Liver (tissue), 9 donors: Measurements from ENCODE around the gene RAD9A. TPM values are rescaled to one million over a fixed set of nuclear protein-coding genes. Genes with fewer than 3 reads are reported as not detected.

Experiments used
- DNase-seq: peaks from one replicate; pipeline ENCODE4 v3.0.0-alpha.2; 2017; ENCODE audit warnings: low spot score
- H3K27ac ChIP-seq, 2 donors: one replicate each; pipeline ENCODE4 v1.7.0; 2013; ENCODE audit warnings: inconsistent platforms in 2 of 2, low read length in 2 of 2, control low read depth in 1 of 2, low read depth in 1 of 2, mild to moderate bottlenecking in 1 of 2
- H3K27me3 ChIP-seq, 4 donors: one replicate each; pipeline versions ENCODE4 v1.6.1 to v1.7.0; 2013; ENCODE audit warnings: low read length in 3 of 4, inconsistent platforms in 1 of 4, mild to moderate bottlenecking in 1 of 4, moderate library complexity in 1 of 4; ENCODE audit not compliant: control insufficient read depth in 4 of 4, insufficient read depth in 4 of 4
- H3K36me3 ChIP-seq, 4 donors: one replicate each; pipeline versions ENCODE4 v1.6.1 to v1.7.0; 2013; ENCODE audit warnings: low read length in 3 of 4, mild to moderate bottlenecking in 3 of 4, low read depth in 1 of 4, moderate library complexity in 1 of 4; ENCODE audit not compliant: control insufficient read depth in 4 of 4, insufficient read depth in 3 of 4
- H3K4me1 ChIP-seq, 4 donors: one replicate each; pipeline versions ENCODE4 v1.6.1 to v1.7.0; 2013; ENCODE audit warnings: low read length in 3 of 4, mild to moderate bottlenecking in 3 of 4, moderate library complexity in 1 of 4; ENCODE audit not compliant: control insufficient read depth in 4 of 4, insufficient read depth in 4 of 4
- H3K4me3 ChIP-seq, 3 donors: one replicate each; pipeline versions ENCODE4 v1.6.1 to v1.7.0; 2013; ENCODE audit warnings: low read length in 3 of 3, control low read depth in 1 of 3, low read depth in 1 of 3, mild to moderate bottlenecking in 1 of 3
- H3K9ac ChIP-seq, 2 donors: one replicate each; pipeline ENCODE4 v1.7.0; 2013; ENCODE audit warnings: low read length in 2 of 2, mild to moderate bottlenecking in 2 of 2, moderate library complexity in 2 of 2, control low read depth in 1 of 2, low read depth in 1 of 2
- H3K9me3 ChIP-seq, 4 donors: one replicate each; pipeline versions ENCODE4 v1.6.1 to v1.7.0; 2013; ENCODE audit warnings: low read length in 3 of 4; ENCODE audit not compliant: control insufficient read depth in 4 of 4
- EGR1 ChIP-seq, 2 donors: IDR thresholded peaks; 2 replicates each; pipeline ENCODE4 v1.6.1; 2016 to 2018; ENCODE audit warnings: antibody characterized with exemption in 2 of 2, low read depth in 2 of 2
- FOXA1 ChIP-seq: IDR thresholded peaks from 2 replicates; pipeline ENCODE4 v1.6.1; 2016; ENCODE audit warnings: antibody characterized with exemption
- FOXA2 ChIP-seq: IDR thresholded peaks from 2 replicates; pipeline ENCODE4 v1.6.1; 2016; ENCODE audit warnings: antibody characterized with exemption
- GABPA ChIP-seq, 2 donors: IDR thresholded peaks in 1 of 2; conservative IDR thresholded peaks in 1 of 2; 2 replicates each; pipeline ENCODE4 v1.6.1; 2016; ENCODE audit warnings: antibody characterized with exemption in 2 of 2, mild to moderate bottlenecking in 1 of 2, moderate library complexity in 1 of 2
- HNF4A ChIP-seq, 2 donors: conservative IDR thresholded peaks; 2 replicates each; pipeline ENCODE4 v1.6.1; 2016; ENCODE audit warnings: antibody characterized with exemption in 2 of 2, mild to moderate bottlenecking in 2 of 2
- HNF4G ChIP-seq: IDR thresholded peaks from 2 replicates; pipeline ENCODE4 v1.6.1; 2016; ENCODE audit warnings: antibody characterized with exemption
- JUND ChIP-seq, 2 donors: IDR thresholded peaks; 2 replicates each; pipeline ENCODE4 v1.6.1; 2016; ENCODE audit warnings: antibody characterized with exemption in 2 of 2
- NR2F2 ChIP-seq: IDR thresholded peaks from 2 replicates; pipeline ENCODE4 v1.6.1; 2016; ENCODE audit warnings: antibody characterized with exemption
- RAD21 ChIP-seq, 2 donors: IDR thresholded peaks; 2 replicates each; pipeline ENCODE4 v1.6.1; 2016; ENCODE audit warnings: antibody characterized with exemption in 2 of 2, mild to moderate bottlenecking in 2 of 2
- RXRA ChIP-seq, 2 donors: IDR thresholded peaks; 2 replicates each; pipeline ENCODE4 v1.6.1; 2017 to 2018; ENCODE audit warnings: antibody characterized with exemption in 2 of 2, mild to moderate bottlenecking in 1 of 2
- SP1 ChIP-seq: IDR thresholded peaks from 2 replicates; pipeline ENCODE4 v1.6.1; 2018; ENCODE audit warnings: antibody characterized with exemption, mild to moderate bottlenecking
- YY1 ChIP-seq: IDR thresholded peaks from 2 replicates; pipeline ENCODE4 v1.6.1; 2016; ENCODE audit warnings: antibody characterized with exemption, mild to moderate bottlenecking
- WGBS: extraction: QIAGEN DNeasy Blood & Tissue Kit; methylation state at CpG from one replicate; pipeline ENCODE4 v1.1.7; 2013; 5-methylcytosine and 5-hydroxymethylcytosine counted together
- polyA plus RNA-seq, 2 donors: library from polyadenylated mRNA; stranded (reverse) in 1 of 2; unstranded in 1 of 2; fragments of 200-250 nt in 1 of 2; fragments of >200 nt in 1 of 2; fragmentation: Nextera tagmentation in 1 of 2; extraction: Ambion mirVana in 1 of 2; gene quantifications; one replicate each; pipeline versions ENCODE4 v1.2.1 to v1.2.3, GENCODE V29; 2013 to 2015
- total RNA-seq, 2 donors: library from RNA; depleted of rRNA; stranded (reverse); fragments of >200 nt; gene quantifications; one replicate each; pipeline ENCODE4 v1.2.3, GENCODE V29; 2014
- TF ChIP-seq, protein P1 (sequence below): IDR thresholded peaks from 2 replicates; pipeline ENCODE4 v1.6.1; 2016; ENCODE audit warnings: antibody characterized with exemption, mild to moderate bottlenecking
- TF ChIP-seq, protein P2 (sequence below): IDR thresholded peaks from 2 replicates; pipeline ENCODE4 v1.6.1; 2016; ENCODE audit warnings: antibody characterized with exemption
- TF ChIP-seq, protein P3 (sequence below): fragments of 150-350 bp; IDR thresholded peaks from 2 replicates; pipeline ENCODE4 v1.5.1; 2017; ENCODE audit warnings: improper control_type of control experiment, low read depth, low read length; ENCODE audit not compliant: missing input control
- TF ChIP-seq, protein P4 (sequence below): IDR thresholded peaks from 2 replicates; pipeline ENCODE4 v1.6.1; 2016; ENCODE audit warnings: antibody characterized with exemption
- TF ChIP-seq, protein P5 (sequence below): IDR thresholded peaks from 2 replicates; pipeline ENCODE4 v1.6.1; 2016; ENCODE audit warnings: antibody characterized with exemption
- donor health status: healthy.
- donor health status: healthy.
- donor health status: healthy.
- donor health status: healthy.
- donor health status: healthy.

The RAD9A gene
- total and polyA plus RNA-seq, 4 donors, result 4.5 to 8.6 (median 5.6) TPM

DNA sequence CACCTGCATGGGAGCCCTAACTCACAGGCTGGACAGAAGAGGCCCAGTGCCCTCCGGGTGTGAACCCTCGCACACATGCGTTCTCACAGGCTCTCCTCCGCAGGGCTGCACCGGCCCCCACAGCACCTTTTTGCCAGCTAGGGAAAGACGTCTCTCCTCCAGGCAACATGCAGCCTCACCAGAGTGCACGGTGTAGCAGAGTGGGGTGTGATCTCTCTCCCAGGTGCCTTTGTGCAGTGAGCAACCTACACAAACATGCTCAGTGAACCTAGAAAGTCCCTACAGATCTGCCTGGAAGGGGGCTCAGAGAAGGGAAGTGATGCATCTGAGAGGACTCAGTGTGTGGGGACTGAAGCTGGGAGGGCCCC, 20.0 kb downstream of the RAD9A start:
- TF ChIP-seq, protein P1, sequence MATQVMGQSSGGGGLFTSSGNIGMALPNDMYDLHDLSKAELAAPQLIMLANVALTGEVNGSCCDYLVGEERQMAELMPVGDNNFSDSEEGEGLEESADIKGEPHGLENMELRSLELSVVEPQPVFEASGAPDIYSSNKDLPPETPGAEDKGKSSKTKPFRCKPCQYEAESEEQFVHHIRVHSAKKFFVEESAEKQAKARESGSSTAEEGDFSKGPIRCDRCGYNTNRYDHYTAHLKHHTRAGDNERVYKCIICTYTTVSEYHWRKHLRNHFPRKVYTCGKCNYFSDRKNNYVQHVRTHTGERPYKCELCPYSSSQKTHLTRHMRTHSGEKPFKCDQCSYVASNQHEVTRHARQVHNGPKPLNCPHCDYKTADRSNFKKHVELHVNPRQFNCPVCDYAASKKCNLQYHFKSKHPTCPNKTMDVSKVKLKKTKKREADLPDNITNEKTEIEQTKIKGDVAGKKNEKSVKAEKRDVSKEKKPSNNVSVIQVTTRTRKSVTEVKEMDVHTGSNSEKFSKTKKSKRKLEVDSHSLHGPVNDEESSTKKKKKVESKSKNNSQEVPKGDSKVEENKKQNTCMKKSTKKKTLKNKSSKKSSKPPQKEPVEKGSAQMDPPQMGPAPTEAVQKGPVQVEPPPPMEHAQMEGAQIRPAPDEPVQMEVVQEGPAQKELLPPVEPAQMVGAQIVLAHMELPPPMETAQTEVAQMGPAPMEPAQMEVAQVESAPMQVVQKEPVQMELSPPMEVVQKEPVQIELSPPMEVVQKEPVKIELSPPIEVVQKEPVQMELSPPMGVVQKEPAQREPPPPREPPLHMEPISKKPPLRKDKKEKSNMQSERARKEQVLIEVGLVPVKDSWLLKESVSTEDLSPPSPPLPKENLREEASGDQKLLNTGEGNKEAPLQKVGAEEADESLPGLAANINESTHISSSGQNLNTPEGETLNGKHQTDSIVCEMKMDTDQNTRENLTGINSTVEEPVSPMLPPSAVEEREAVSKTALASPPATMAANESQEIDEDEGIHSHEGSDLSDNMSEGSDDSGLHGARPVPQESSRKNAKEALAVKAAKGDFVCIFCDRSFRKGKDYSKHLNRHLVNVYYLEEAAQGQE, result no peak
- no peak for TF ChIP-seq RXRA (IDR thresholded peaks at IDR 0.05)
- TF ChIP-seq JUND (IDR thresholded peaks at IDR 0.05), result no peak
- no peak for TF ChIP-seq FOXA1
- TF ChIP-seq FOXA2, result no peak
- TF ChIP-seq SP1, result no peak
- TF ChIP-seq NR2F2, result no peak
- no peak for TF ChIP-seq YY1
- TF ChIP-seq, protein P2, sequence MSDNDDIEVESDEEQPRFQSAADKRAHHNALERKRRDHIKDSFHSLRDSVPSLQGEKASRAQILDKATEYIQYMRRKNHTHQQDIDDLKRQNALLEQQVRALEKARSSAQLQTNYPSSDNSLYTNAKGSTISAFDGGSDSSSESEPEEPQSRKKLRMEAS, result no peak
- TF ChIP-seq EGR1 (IDR thresholded peaks at IDR 0.05; ENCODE audit: low read depth in 2 of 2), result no peak
- TF ChIP-seq, protein P3, sequence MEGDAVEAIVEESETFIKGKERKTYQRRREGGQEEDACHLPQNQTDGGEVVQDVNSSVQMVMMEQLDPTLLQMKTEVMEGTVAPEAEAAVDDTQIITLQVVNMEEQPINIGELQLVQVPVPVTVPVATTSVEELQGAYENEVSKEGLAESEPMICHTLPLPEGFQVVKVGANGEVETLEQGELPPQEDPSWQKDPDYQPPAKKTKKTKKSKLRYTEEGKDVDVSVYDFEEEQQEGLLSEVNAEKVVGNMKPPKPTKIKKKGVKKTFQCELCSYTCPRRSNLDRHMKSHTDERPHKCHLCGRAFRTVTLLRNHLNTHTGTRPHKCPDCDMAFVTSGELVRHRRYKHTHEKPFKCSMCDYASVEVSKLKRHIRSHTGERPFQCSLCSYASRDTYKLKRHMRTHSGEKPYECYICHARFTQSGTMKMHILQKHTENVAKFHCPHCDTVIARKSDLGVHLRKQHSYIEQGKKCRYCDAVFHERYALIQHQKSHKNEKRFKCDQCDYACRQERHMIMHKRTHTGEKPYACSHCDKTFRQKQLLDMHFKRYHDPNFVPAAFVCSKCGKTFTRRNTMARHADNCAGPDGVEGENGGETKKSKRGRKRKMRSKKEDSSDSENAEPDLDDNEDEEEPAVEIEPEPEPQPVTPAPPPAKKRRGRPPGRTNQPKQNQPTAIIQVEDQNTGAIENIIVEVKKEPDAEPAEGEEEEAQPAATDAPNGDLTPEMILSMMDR, result no peak
- TF ChIP-seq, protein P4, sequence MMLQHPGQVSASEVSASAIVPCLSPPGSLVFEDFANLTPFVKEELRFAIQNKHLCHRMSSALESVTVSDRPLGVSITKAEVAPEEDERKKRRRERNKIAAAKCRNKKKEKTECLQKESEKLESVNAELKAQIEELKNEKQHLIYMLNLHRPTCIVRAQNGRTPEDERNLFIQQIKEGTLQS, result no peak
- TF ChIP-seq GABPA (IDR thresholded peaks at IDR 0.05 in 1 of 2, conservative IDR thresholded peaks at IDR 0.05 in 1 of 2), result no peak
- no peak for DNase-seq
- H3K27ac ChIP-seq, result no peak overlapping the region
- no peak overlapping the region for H3K9ac ChIP-seq
- H3K9me3 ChIP-seq, result no peaks in the 10 kb centered on the region
- H3K27me3 ChIP-seq, result no peaks in the 10 kb centered on the region
- H3K4me3 ChIP-seq, result no peak overlapping the region
- 58% methylated on average over 7 of the region's 7 CpGs for WGBS
- peaks cover 0 to 5% (median 3%) of the 10 kb centered on the region in 4 donors for H3K4me1 ChIP-seq
- no peaks in the 10 kb centered on the region for H3K36me3 ChIP-seq

DNA sequence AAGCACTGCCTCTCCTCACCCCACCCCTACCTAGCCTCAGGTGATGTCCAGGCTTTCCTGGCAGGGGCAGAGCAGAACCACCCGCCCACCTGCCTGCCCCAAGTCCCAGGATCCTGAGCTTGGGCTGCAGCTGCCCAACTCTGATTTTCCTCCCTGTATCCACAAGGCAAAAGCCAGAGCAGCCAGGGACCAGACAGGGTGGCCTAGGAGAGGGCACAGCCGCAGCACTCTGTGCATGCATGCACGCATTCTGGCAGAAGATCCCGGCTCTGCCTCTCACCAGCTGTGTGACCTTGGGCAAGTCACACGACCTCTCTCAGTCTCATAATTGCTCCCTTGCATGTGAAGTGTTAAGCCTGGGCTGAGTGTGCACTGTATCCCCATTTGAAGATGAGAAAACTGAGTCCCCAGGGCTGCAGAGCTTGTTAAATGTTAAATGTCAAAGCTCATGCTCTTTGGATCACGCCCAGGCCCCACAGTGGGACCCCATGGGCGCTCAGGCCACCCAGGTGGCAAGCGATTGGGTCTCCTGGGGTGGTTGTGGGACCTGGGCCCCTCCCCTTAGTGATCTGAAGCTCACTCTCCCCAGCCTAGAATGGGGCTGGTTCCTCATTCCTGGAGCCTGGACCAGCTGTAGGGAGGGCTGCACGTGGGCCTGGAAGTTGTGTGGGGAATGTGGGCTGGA, 20.9 kb downstream of the RAD9A start:
- H3K4me1 ChIP-seq, result peaks cover 0 to 6% (median 4%) of the 10 kb centered on the region in 4 donors
- H3K27me3 ChIP-seq, result no peaks in the 10 kb centered on the region
- H3K9me3 ChIP-seq, result no peaks in the 10 kb centered on the region
- TF ChIP-seq, protein P3, result no peak
- TF ChIP-seq, protein P1, result no peak
- TF ChIP-seq HNF4A (conservative IDR thresholded peaks at IDR 0.05) (no peak), EGR1 (IDR thresholded peaks at IDR 0.05; ENCODE audit: low read depth in 2 of 2) (no peak), HNF4G (no peak), YY1 (no peak), NR2F2 (no peak), RAD21 (IDR thresholded peaks at IDR 0.05) (no peak)
- TF ChIP-seq, protein P2, result no peak
- TF ChIP-seq, protein P5, sequence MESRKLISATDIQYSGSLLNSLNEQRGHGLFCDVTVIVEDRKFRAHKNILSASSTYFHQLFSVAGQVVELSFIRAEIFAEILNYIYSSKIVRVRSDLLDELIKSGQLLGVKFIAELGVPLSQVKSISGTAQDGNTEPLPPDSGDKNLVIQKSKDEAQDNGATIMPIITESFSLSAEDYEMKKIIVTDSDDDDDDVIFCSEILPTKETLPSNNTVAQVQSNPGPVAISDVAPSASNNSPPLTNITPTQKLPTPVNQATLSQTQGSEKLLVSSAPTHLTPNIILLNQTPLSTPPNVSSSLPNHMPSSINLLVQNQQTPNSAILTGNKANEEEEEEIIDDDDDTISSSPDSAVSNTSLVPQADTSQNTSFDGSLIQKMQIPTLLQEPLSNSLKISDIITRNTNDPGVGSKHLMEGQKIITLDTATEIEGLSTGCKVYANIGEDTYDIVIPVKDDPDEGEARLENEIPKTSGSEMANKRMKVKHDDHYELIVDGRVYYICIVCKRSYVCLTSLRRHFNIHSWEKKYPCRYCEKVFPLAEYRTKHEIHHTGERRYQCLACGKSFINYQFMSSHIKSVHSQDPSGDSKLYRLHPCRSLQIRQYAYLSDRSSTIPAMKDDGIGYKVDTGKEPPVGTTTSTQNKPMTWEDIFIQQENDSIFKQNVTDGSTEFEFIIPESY, result no peak
- no peaks in the 10 kb centered on the region for H3K36me3 ChIP-seq
- WGBS, result 72% methylated on average over 9 of the region's 9 CpGs
- DNase-seq, result no peak
- no peak overlapping the region for H3K27ac ChIP-seq
- H3K4me3 ChIP-seq, result no peak overlapping the region
- H3K9ac ChIP-seq, result no peak overlapping the region
